Suprapubic skin (tissue), 4 donors: ENCODE results near the gene CD48. TPM values are rescaled to one million over a fixed set of nuclear protein-coding genes. Genes with fewer than 3 reads are reported as not detected.

Experiments used
- DNase-seq, 2 donors: peaks; one replicate each; pipeline ENCODE4 v3.0.0-alpha.2; 2019; ENCODE audit warnings: low spot score in 2 of 2
- H3K27ac ChIP-seq: fragments of 200-600 bp; sonication (generic); one replicate; pipeline ENCODE4 v1.5.1; 2019
- H3K27me3 ChIP-seq: fragments of 200-600 bp; sonication (generic); one replicate; pipeline ENCODE4 v1.5.1; 2019
- H3K36me3 ChIP-seq: fragments of 200-600 bp; sonication (generic); one replicate; pipeline ENCODE4 v1.5.1; 2019
- H3K4me1 ChIP-seq: fragments of 200-600 bp; sonication (generic); one replicate; pipeline ENCODE4 v1.5.1; 2019
- H3K4me3 ChIP-seq: fragments of 200-600 bp; sonication (generic); one replicate; pipeline ENCODE4 v1.5.1; 2019; ENCODE audit warnings: mild to moderate bottlenecking
- H3K9me3 ChIP-seq: fragments of 200-600 bp; sonication (generic); one replicate; pipeline ENCODE4 v1.5.1; 2019
- CTCF ChIP-seq, 2 donors: fragments of 200-600 bp in 1 of 2; fragments of 450-650 bp in 1 of 2; sonication (generic) in 1 of 2; IDR thresholded peaks; one replicate each; pipeline ENCODE4 v1.5.1; 2016 to 2019; ENCODE audit warnings: antibody characterized with exemption in 2 of 2, mild to moderate bottlenecking in 1 of 2, moderate library complexity in 1 of 2
- EP300 ChIP-seq: sonication (generic); formaldehyde crosslinking; IDR thresholded peaks from one replicate; pipeline ENCODE4 v1.6.1; 2017; ENCODE audit warnings: antibody characterized with exemption
- POLR2A ChIP-seq, 2 donors: fragments of 450-650 bp; IDR thresholded peaks; one replicate each; pipeline ENCODE4 v1.6.1; 2017; ENCODE audit warnings: antibody characterized with exemption in 2 of 2, mild to moderate bottlenecking in 2 of 2, moderate library complexity in 2 of 2
- POLR2AphosphoS5 ChIP-seq, 3 donors: sonication (generic); formaldehyde crosslinking; IDR thresholded peaks; one replicate each; pipeline ENCODE4 v1.6.1; 2017; ENCODE audit warnings: antibody characterized with exemption in 3 of 3
- WGBS: methylation state at CpG from one replicate; pipeline ENCODE4 v1.1.5; 2018; 5-methylcytosine and 5-hydroxymethylcytosine counted together
- total RNA-seq, 4 donors: library from RNA; depleted of rRNA; stranded (reverse); fragments of >200 nt; gene quantifications; one replicate each; pipeline ENCODE4 v1.1.0, GENCODE V29; 2016

The CD48 gene
- total RNA-seq, 4 donors from 2014 or later, result 0.60 to 1.6 (median 1.0) TPM; not detected in 1

- peak overlapping the region; percentile 2 for H3K4me3 ChIP-seq
- WGBS, result 82% methylated on average over 13 of the region's 13 CpGs
- no peaks in the 10 kb centered on the region for H3K27me3 ChIP-seq
- peaks cover 4% of the 10 kb centered on the region for H3K4me1 ChIP-seq
- no peaks in the 10 kb centered on the region for H3K9me3 ChIP-seq
- H3K27ac ChIP-seq, result no peak overlapping the region
- no peaks in the 10 kb centered on the region for H3K36me3 ChIP-seq
- TF ChIP-seq CTCF (IDR thresholded peaks at IDR 0.05) (no peak), POLR2A (IDR thresholded peaks at IDR 0.05) (no peak)
- DNase-seq, result no peak
These were observed 66.1 kb downstream of the CD48 start for GRCh38 chr1:160645386-160646130.

- H3K4me1 ChIP-seq, result peaks cover 4% of the 10 kb centered on the region
- H3K9me3 ChIP-seq, result no peaks in the 10 kb centered on the region
- H3K27me3 ChIP-seq, result no peaks in the 10 kb centered on the region
- H3K27ac ChIP-seq, result no peak overlapping the region
- TF ChIP-seq EP300 (no peak), POLR2A (IDR thresholded peaks at IDR 0.05) (no peak), POLR2AphosphoS5 (IDR thresholded peaks at IDR 0.05) (no peak)
- no peak for DNase-seq
- H3K4me3 ChIP-seq, result no peak overlapping the region
- H3K36me3 ChIP-seq, result no peaks in the 10 kb centered on the region
These were observed 67.2 kb downstream of the CD48 start for GRCh38 chr1:160644399-160644798.

- TF ChIP-seq POLR2AphosphoS5 (IDR thresholded peaks at IDR 0.05) (no peak), POLR2A (IDR thresholded peaks at IDR 0.05) (no peak), EP300 (no peak), CTCF (IDR thresholded peaks at IDR 0.05) (no peak)
- H3K4me3 ChIP-seq, result no peak overlapping the region
- no peaks in the 10 kb centered on the region for H3K27me3 ChIP-seq
- H3K27ac ChIP-seq, result no peak overlapping the region
- H3K4me1 ChIP-seq, result peaks cover 4% of the 10 kb centered on the region
- H3K36me3 ChIP-seq, result no peaks in the 10 kb centered on the region
- H3K9me3 ChIP-seq, result no peaks in the 10 kb centered on the region
- WGBS, result 86% methylated on average over 5 of the region's 5 CpGs
- DNase-seq, result no peak
These were observed 68.5 kb downstream of the CD48 start for GRCh38 chr1:160643138-160643537.

- Histone ChIP-seq H3K27ac (no peak overlapping the region), H3K36me3 (no peaks in the 10 kb centered on the region), H3K27me3 (no peaks in the 10 kb centered on the region), H3K4me3 (no peak overlapping the region), H3K4me1 (peaks cover 3% of the 10 kb centered on the region), H3K9me3 (no peaks in the 10 kb centered on the region)
- 95% methylated on average over 2 of the region's 2 CpGs for WGBS
- DNase-seq, result no peak
- TF ChIP-seq POLR2A (IDR thresholded peaks at IDR 0.05) (no peak), EP300 (no peak), CTCF (IDR thresholded peaks at IDR 0.05) (no peak), POLR2AphosphoS5 (IDR thresholded peaks at IDR 0.05) (no peak)
These were observed 69.4 kb downstream of the CD48 start for GRCh38 chr1:160642281-160642644.

- Histone ChIP-seq H3K4me1 (no peaks in the 10 kb centered on the region), H3K27me3 (no peaks in the 10 kb centered on the region), H3K36me3 (no peaks in the 10 kb centered on the region), H3K9me3 (no peaks in the 10 kb centered on the region), H3K27ac (no peak overlapping the region), H3K4me3 (no peak overlapping the region)
- TF ChIP-seq POLR2A (IDR thresholded peaks at IDR 0.05), result no peak
- TF ChIP-seq CTCF (IDR thresholded peaks at IDR 0.05), result no peak
- TF ChIP-seq POLR2AphosphoS5 (IDR thresholded peaks at IDR 0.05), result no peak
- no peak for TF ChIP-seq EP300
- WGBS, result 86% methylated on average over 8 of the region's 8 CpGs
- DNase-seq, result no peak
These were observed 70.0 kb downstream of the CD48 start for GRCh38 chr1:160641323-160642280.
